SK-N-SH (cell line): Measurements from ENCODE around the gene FYB1. TPM values are rescaled to one million over a fixed set of nuclear protein-coding genes. Genes with fewer than 3 reads are reported as not detected.

Source experiments
- CTCF ChIA-PET: fragments of 300-600, 350-600 bp; formaldehyde crosslinking; extraction: SDS; loops from one replicate; lab custom pipeline; 2021; lab: Yijun Ruan, JAX
- POLR2A ChIA-PET: fragments of 350-600 bp; sonication (Branson Sonifier 250); formaldehyde crosslinking; extraction: SDS; loops from one replicate; lab custom pipeline; 2020; ENCODE audit warnings: antibody characterized with exemption, inconsistent platforms; lab: Yijun Ruan, JAX
- DNase-seq: peaks from one replicate; pipeline ENCODE4 v3.0.0; 2012
- H2AFZ ChIP-seq: fragments of 200-600 bp; sonication (generic); 2 replicates; pipeline ENCODE4 v1.8.1; 2016; ENCODE audit warnings: antibody characterized with exemption, mild to moderate bottlenecking, low read depth
- H3F3A ChIP-seq: fragments of 200-600 bp; sonication (generic); replicated peaks from 2 replicates; pipeline ENCODE3; 2016; ENCODE audit warnings: antibody characterized with exemption, mild to moderate bottlenecking; ENCODE audit not compliant: insufficient read depth
- H3K27ac ChIP-seq, 2 experiments: fragments of 200-500 bp in 1 of 2; fragments of 200-600 bp in 1 of 2; sonication (Bioruptor generic) in 1 of 2; sonication (generic), shearing (Covaris generic) in 1 of 2; 2 replicates each; pipeline versions ENCODE4 v1.5.1 to v1.6.1; 2014 to 2016; ENCODE audit warnings: low read depth in 2 of 2, inconsistent platforms in 1 of 2, low read length in 1 of 2, mild to moderate bottlenecking in 1 of 2, mixed read lengths in 1 of 2
- H3K27me3 ChIP-seq: fragments of 200-600 bp; sonication (generic), shearing (Covaris generic); 2 replicates; pipeline ENCODE4 v1.6.1; 2016; ENCODE audit warnings: mixed run types; ENCODE audit not compliant: insufficient read depth
- H3K36me3 ChIP-seq, 2 experiments: fragments of 200-500 bp in 1 of 2; fragments of 200-600 bp in 1 of 2; sonication (Bioruptor generic) in 1 of 2; sonication (generic) in 1 of 2; replicated peaks in 1 of 2; 2 replicates each; pipeline versions ENCODE3 to v1.5.1; 2014 to 2016; ENCODE audit warnings: low read length in 1 of 2, mild to moderate bottlenecking in 1 of 2; ENCODE audit not compliant: insufficient read depth in 2 of 2, control insufficient read depth in 1 of 2
- H3K4me1 ChIP-seq, 2 experiments: fragments of 200-500 bp in 1 of 2; fragments of 200-600 bp in 1 of 2; sonication (Bioruptor generic) in 1 of 2; sonication (generic), shearing (Covaris generic) in 1 of 2; 2 replicates each; pipeline versions ENCODE4 v1.5.1 to v1.6.1; 2014 to 2016; ENCODE audit warnings: low read depth in 1 of 2, low read length in 1 of 2, mixed run types in 1 of 2; ENCODE audit not compliant: insufficient read depth in 2 of 2, control insufficient read depth in 1 of 2
- H3K4me2 ChIP-seq: fragments of 200-600 bp; sonication (generic), shearing (Covaris generic); 2 replicates; pipeline ENCODE4 v1.6.1; 2017; ENCODE audit warnings: mixed run types
- H3K4me3 ChIP-seq, 2 experiments: fragments of 200-500 bp in 1 of 2; fragments of 200-600 bp in 1 of 2; sonication (Bioruptor generic) in 1 of 2; sonication (generic), shearing (Covaris generic) in 1 of 2; 2 replicates each; pipeline versions ENCODE4 v1.5.1 to v1.8.1; 2014 to 2016; ENCODE audit warnings: low read depth in 2 of 2, inconsistent platforms in 1 of 2, low read length in 1 of 2, mild to moderate bottlenecking in 1 of 2, mixed read lengths in 1 of 2, moderate library complexity in 1 of 2
- H3K79me2 ChIP-seq: fragments of 200-600 bp; sonication (generic); 2 replicates; pipeline ENCODE4 v1.8.1; 2017; ENCODE audit warnings: mild to moderate bottlenecking; ENCODE audit not compliant: insufficient read depth
- H3K9ac ChIP-seq: fragments of 200-600 bp; sonication (generic); 2 replicates; pipeline ENCODE4 v1.6.1; 2017; ENCODE audit warnings: mixed run types
- H3K9me2 ChIP-seq: fragments of 200-600 bp; sonication (generic); 2 replicates; pipeline ENCODE4 v1.6.1; 2017; ENCODE audit warnings: mixed run types
- H3K9me3 ChIP-seq: fragments of 200-600 bp; sonication (generic); 2 replicates; pipeline ENCODE4 v1.6.1; 2017; ENCODE audit warnings: mixed run types, mild to moderate bottlenecking, moderate library complexity
- H4K20me1 ChIP-seq: fragments of 200-600 bp; sonication (generic); 2 replicates; pipeline ENCODE4 v1.6.1; 2017; ENCODE audit warnings: mild to moderate bottlenecking, mixed run types; ENCODE audit not compliant: insufficient read depth
- CHD2 ChIP-seq: fragments of 150-350 bp; IDR thresholded peaks from 2 replicates; pipeline ENCODE4 v1.6.1; 2018; ENCODE audit warnings: low read length; ENCODE audit not compliant: partially characterized antibody
- EP300 ChIP-seq, 2 experiments: IDR thresholded peaks; 2 replicates each; pipeline versions ENCODE4 v1.4.0 to v1.6.1; 2012; ENCODE audit warnings: borderline replicate concordance in 1 of 2, low read depth in 1 of 2, low read length in 1 of 2
- EZH2phosphoT487 ChIP-seq: fragments of 200-600 bp; sonication (generic); IDR thresholded peaks from 2 replicates; pipeline ENCODE4 v1.6.1; 2017; ENCODE audit warnings: low read depth, mixed run types, mild to moderate bottlenecking, antibody characterized with exemption, moderate library complexity, borderline replicate concordance
- GABPA ChIP-seq: IDR thresholded peaks from 2 replicates; pipeline ENCODE4 v1.4.0; 2012; ENCODE audit warnings: low read depth, mild to moderate bottlenecking
- GATA2 ChIP-seq: sonication (generic); formaldehyde crosslinking; IDR thresholded peaks from 2 replicates; pipeline ENCODE4 v1.5.0; 2020; ENCODE audit warnings: mild to moderate bottlenecking, missing genetic modification reagents
- PBX3 ChIP-seq: IDR thresholded peaks from 2 replicates; pipeline ENCODE4; 2012
- RFX5 ChIP-seq: IDR thresholded peaks from 2 replicates; pipeline ENCODE4 v1.6.1; 2012; ENCODE audit warnings: mild to moderate bottlenecking, improper control_type of control experiment, low read length
- SIN3A ChIP-seq: IDR thresholded peaks from 2 replicates; pipeline ENCODE4 v1.6.1; 2012; ENCODE audit warnings: low read depth, mild to moderate bottlenecking, low read length, moderate library complexity, borderline replicate concordance
- SMC3 ChIP-seq: IDR thresholded peaks from 2 replicates; pipeline ENCODE4 v1.6.1; 2012; ENCODE audit warnings: low read depth, low read length, improper control_type of control experiment
- TCF12 ChIP-seq: IDR thresholded peaks from 2 replicates; pipeline ENCODE4 v1.4.0; 2012
- TEAD4 ChIP-seq: IDR thresholded peaks from 2 replicates; pipeline ENCODE4 v1.4.0; 2012; ENCODE audit warnings: mild to moderate bottlenecking, borderline replicate concordance; ENCODE audit not compliant: insufficient read depth
- WGBS: methylation state at CpG from one replicate; pipeline ENCODE4 v1.1.6; 2017; ENCODE audit warnings: low lambda C conversion rate; 5-methylcytosine and 5-hydroxymethylcytosine counted together
- polyA plus RNA-seq, 3 experiments: library from polyadenylated mRNA; depleted of rRNA; stranded (reverse); fragments of >200 nt; gene quantifications; 2 replicates each; pipeline ENCODE4 v1.2.3, GENCODE V29; 2012
- TF ChIP-seq, protein P1 (sequence below): IDR thresholded peaks from 2 replicates; pipeline ENCODE4 v1.4.0; 2012; ENCODE audit warnings: low read depth, borderline replicate concordance
- TF ChIP-seq, protein P2 (sequence below): IDR thresholded peaks from 2 replicates; pipeline ENCODE4 v1.4.0; 2012; ENCODE audit warnings: low read depth

Gene FYB1
- polyA plus RNA-seq, 1 of the 3 experiments (the other 2 are of a cell fraction), result not detected

- no peak for TF ChIP-seq CHD2
Measured at GRCh38 chr5:39167972-39168342, 51.4 kb downstream of the FYB1 start (continued).

GRCh38 chr5:39167141-39167971, 52.0 kb downstream of the FYB1 start:
- 39% methylated on average over 5 of the region's 5 CpGs for WGBS
- TF ChIP-seq PBX3 (no peak), EZH2phosphoT487 (no peak), SIN3A (no peak), RFX5 (no peak), GATA2 (CRISPR knock-in tag) (no peak), TCF12 (no peak), GABPA (no peak), TEAD4 (no peak), EP300 (IDR thresholded peaks at IDR 0.05; ENCODE audit: borderline replicate concordance in 1 of 2, low read depth in 1 of 2, low read length in 1 of 2) (no peak), SMC3 (no peak)
- TF ChIP-seq, protein P1, sequence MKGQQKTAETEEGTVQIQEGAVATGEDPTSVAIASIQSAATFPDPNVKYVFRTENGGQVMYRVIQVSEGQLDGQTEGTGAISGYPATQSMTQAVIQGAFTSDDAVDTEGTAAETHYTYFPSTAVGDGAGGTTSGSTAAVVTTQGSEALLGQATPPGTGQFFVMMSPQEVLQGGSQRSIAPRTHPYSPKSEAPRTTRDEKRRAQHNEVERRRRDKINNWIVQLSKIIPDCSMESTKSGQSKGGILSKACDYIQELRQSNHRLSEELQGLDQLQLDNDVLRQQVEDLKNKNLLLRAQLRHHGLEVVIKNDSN, result no peak
- TF ChIP-seq, protein P2, sequence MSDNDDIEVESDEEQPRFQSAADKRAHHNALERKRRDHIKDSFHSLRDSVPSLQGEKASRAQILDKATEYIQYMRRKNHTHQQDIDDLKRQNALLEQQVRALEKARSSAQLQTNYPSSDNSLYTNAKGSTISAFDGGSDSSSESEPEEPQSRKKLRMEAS, result no peak
- TF ChIP-seq, all 33 proteins: peak for 0
- H3K4me3 ChIP-seq, result no peak overlapping the region
- no peak overlapping the region for H3K27ac ChIP-seq
- no peaks in the 10 kb centered on the region for H4K20me1 ChIP-seq
- ChIA-PET POLR2A (no interaction called here), CTCF (no interaction called here)
- no peak for DNase-seq
- H3K79me2 ChIP-seq, result no peaks in the 10 kb centered on the region
- no peak overlapping the region for H3K4me2 ChIP-seq
- H2AFZ ChIP-seq, result no peak overlapping the region
- H3K9me3 ChIP-seq, result no peaks in the 10 kb centered on the region
- peaks cover 33% of the 10 kb centered on the region for H3K27me3 ChIP-seq
- H3K9ac ChIP-seq, result no peak overlapping the region
- H3K9me2 ChIP-seq, result no peaks in the 10 kb centered on the region
- no peaks in the 10 kb centered on the region for H3K4me1 ChIP-seq
- H3F3A ChIP-seq, result peaks cover 2% of the 10 kb centered on the region
- H3K36me3 ChIP-seq, result no peaks in the 10 kb centered on the region
